Tongue (tissue), 2 donors: ENCODE results near the gene PLA2G10. TPM values are rescaled to one million over a fixed set of nuclear protein-coding genes. Genes with fewer than 3 reads are reported as not detected.
"Not testable (repeated sequence)": the region's sequence is repeated elsewhere in the genome, so short reads cannot be mapped to it uniquely, and the experiment has no call there.

ENCODE experiments used
- DNase-seq: peaks from one replicate; pipeline ENCODE4 v3.0.0-alpha.2; 2015
- total RNA-seq: library from RNA; depleted of rRNA; stranded (reverse); fragments of >200 nt; gene quantifications from one replicate; pipeline ENCODE4 v1.2.3, GENCODE V29; 2014

PLA2G10 gene
- total RNA-seq, 1 donor from 2014 or later: not detected

DNA sequence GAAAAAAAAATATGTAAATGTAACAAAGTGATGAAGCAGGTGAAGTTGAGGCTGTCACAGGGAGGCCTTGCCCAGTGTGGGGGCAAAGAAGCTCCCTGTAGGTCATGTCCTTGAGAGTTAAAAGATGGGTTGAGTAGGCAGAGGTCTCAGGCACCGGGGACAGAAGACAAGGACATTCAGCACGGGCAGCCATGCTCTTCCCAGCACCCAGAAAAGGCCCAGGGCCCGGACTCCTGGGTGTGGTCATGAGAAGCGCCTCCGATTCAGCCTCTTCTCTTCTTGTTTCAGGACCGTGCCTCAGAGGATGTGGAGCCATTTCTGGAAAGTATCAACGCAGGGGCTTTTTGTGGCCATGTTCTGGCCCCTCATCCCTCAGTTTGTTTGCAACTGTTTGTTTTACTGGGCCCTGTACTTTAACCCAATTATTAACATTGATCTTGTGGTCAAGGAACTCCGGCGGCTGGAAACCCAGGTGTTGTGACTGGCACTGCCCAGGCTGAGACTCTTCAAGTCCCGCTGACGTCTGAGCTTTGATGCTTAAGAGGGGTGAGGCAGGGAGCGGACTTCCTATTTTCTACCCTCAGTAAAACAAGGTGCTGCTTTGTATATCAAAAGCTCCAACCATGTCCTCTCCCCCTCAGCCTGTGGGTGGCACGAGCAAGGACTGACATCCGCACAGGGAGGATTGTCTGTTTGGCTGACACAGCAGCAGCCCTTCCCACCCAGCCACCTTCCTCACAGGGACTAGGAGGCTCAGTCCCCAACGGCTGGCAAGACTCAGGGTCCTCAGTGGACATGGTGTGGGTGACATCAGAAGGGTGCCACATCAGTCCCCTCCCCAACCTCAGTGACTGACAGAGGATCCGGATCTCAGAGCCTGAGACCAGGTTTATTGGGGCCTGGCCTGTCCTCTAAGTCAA is 26.5 kb downstream of the PLA2G10 start:
- DNase-seq: no peak

DNA sequence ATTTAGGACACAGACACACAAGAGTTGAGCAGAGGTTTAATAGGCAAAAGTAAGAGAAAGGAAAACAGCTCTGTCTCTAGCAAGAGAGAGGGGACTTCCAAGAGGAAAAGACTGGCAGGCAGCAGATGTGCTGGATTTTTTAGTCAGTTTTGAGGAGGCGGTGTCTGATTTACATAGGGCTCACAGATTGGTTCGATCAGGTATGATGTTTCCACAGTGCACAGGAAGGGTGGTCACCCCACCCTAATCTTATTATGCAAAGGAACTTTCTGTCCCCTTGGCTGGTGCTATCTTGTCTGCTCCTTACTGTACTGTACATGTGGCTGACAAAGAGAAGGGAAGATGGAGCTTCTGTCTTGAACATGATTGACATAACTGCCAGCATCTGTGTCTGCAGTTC is 36.0 kb downstream of the PLA2G10 start:
- peak; percentile 12 for DNase-seq

DNA sequence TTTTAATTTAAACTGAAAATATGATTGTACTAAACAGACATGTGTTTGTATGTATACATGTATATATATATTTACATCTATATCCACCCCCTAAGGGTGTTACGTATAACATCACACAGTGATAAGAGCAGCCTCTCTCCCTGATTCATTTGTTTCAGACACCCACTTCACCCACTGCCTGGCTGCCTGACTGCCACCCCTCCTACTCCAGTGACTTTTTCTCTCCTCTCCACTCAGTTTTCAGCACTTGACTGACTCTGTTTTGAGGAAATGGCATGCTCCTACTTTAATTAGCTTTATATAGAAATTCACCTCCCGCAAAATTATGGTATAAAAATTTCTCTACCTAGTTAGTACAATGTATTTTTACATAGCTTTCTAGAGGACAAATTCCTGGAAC is 41.4 kb downstream of the PLA2G10 start:
- no peak for DNase-seq

DNA sequence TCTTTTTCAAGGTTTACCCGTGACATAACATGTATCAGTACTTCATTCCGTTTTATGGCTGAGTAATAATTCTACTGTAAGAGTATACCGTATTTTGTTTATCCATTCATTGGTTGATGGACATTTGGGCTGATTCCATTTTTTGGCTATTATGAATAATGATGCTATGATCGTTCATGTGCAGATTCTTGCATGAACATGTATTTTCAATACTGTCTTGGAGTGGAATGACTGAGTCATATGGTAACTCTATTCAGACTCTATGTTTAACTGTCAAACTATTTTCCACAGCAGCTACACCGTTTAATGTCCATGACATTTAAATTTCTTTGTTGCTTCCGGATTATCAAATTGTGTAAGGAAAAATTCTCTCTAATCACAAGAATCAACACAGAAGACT is 43.5 kb downstream of the PLA2G10 start:
- DNase-seq: no peak

DNA sequence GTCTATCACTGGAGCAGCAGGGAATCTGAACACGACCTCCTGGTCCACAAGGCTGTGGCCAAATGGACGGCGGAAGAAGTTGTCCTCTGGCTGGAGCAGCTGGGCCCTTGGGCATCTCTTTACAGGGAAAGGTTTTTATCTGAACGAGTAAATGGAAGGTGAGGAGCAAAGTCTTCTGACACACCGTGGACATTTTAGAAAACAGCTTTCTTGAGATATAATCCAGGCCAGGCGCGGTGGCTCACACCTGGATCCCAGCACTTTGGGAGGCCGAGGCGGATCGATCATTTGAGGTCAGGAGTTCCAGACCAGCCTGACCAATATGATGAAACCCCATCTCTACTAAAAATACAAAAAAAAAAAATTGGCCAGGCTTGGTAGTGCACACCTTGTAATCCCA is 44.3 kb downstream of the PLA2G10 start:
- no peak for DNase-seq

DNA sequence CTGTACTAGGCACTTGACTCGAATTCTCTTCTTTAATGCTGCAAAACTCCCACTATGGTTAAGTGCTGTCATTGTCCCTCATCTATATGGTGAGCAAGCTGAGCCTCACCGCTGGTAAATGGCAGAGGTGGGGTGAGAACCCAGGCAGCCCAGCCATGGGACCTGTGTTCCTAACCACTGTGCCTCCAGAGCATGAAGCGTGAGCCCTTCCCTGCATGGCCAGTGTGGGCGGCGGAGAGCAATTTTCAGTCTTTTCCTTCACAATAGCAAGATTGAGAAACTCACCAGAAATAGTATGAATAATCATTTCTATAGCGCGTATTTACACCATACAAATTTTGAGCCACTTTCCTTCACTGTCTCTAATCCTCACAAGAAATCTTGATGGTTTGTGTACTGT is 52.2 kb downstream of the PLA2G10 start:
- no peak for DNase-seq

DNA sequence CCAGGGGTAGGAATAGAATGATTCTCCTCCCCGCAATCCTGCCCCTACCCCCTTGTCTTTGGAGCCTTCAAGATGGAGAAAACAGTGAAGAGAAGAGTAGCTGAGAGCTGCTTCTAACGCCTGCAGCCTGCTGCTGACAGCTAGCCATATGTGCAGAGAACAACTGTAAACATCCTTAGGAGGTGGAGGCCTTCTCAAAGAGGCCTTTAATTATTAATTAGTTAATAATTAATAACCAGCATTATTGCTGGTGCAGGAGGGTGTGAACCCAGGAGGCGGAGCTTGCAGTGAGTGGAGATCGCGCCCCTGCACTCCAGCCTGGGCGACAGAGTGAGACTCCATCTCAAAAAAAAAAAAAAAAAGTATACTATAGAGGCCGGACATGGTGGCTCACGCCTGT is 52.9 kb downstream of the PLA2G10 start:
- no peak for DNase-seq

DNA sequence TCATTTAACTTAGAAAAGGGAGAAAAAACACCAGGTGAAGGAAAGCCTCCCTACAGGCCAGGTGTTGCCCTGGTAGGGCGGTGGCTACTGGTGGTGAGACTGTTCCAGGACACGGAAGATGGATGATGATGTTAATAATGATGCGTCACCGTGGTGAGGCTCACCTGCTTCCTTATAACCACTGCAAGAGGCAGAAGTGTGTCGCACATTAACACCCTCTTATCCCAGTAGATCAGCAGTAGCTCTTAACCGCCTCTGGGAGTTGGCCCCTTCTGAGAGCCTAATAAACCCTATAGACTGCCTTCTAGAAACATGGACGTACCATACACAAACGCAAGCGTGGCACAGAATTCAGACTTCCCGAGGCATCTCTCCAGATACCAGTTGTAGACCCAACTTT is 53.6 kb downstream of the PLA2G10 start:
- DNase-seq: no peak

DNA sequence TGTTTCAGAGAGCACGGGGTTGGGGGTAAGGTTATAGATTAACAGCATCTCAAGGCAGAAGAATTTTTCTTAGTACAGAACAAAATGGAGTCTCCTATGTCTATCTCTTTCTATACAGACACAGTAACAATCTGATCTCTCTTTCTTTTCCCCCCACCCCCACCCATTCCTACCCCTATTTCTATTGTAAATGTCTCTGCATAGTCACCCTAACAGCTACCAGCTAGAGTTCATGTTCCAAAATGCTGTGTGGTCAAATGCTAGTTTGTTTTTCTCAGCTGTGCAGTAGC is 57.2 kb downstream of the PLA2G10 start:
- DNase-seq: not testable (repeated sequence)

DNA sequence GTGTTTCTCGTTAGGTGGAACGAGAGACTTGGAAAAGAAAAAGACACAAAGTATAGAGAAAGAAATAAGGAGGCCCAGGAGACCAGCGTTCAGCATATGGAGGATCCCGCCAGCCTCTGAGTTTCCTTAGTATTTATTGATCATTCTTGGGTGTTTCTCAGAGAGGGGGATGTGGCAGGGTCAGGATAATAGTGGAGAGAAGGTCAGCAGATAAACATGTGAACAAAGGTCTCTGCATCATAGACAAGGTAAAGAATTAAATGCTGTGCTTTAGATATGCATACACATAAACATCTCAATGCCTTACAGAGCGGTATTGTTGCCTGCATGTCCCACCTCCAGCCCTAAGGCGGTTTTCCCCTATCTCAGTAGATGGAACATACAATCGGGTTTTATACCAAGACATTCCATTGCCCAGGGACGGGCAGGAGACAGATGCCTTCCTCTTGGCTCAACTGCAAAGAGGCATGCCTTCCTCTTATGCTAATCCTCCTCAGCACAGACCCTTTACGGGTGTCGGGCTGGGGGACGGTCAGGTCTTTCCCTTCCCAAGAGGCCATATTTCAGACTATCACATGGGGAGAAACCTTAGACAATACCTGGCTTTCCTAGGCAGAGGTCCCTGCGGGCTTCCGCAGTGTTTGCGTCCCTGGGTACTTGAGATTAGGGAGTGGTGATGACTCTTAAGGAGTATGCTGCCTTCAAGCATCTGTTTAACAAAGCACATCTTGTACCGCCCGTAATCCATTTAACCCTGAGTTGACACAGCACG is 57.7 kb downstream of the PLA2G10 start:
- DNase-seq: peak; percentile 21

DNA sequence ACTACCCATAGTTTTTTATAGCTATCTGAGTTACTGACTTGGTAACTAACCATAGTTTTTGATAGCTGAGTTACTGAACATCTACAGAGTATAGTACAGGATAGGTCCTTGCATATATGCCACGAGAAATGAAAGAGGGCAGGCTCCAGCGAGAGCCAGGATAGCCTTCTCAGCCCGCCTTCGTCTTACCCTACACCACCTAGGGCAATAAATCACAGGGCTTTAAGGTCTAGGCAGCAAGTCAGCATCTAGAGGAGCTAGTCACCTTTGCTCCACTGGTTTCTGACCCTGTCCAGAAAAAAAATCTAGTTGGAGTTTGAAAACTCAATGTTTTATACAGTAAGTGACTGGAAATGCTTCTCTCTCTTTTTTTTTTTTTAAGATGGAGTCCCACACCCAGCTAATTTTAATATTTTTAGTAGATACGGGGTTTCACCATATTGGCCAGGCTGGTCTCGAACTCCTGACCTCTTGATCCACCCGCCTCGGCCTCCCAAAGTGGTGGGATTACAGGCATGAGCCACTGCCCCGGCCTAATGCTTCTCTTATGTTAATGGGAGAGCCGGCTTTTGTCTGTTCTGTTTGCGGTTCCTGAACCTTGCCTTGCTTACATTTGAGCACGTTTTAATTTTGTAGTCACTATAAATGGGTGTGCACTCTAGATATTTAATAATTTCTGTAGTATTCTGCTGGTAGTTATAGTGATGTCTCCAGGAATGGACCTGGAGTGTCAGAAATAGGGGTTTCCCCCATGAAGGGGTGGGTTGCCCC is 58.5 kb downstream of the PLA2G10 start:
- DNase-seq: no peak

DNA sequence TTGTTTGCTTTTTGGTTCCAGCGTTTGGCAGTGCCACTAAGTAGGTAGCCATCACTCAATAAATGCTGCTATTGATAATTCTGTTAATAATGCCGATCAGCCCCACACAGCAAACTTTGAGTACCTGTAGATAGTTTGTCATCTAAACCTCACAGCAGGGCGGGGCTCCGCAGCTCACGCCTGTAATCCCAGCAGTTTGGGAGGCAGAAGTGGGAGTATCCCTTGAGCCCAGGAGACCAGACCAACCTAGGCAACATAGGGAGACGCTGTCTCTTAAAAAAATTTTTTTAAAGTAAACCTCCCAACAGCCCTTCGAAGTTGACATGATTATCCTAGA is 59.8 kb downstream of the PLA2G10 start:
- DNase-seq: no peak

DNA sequence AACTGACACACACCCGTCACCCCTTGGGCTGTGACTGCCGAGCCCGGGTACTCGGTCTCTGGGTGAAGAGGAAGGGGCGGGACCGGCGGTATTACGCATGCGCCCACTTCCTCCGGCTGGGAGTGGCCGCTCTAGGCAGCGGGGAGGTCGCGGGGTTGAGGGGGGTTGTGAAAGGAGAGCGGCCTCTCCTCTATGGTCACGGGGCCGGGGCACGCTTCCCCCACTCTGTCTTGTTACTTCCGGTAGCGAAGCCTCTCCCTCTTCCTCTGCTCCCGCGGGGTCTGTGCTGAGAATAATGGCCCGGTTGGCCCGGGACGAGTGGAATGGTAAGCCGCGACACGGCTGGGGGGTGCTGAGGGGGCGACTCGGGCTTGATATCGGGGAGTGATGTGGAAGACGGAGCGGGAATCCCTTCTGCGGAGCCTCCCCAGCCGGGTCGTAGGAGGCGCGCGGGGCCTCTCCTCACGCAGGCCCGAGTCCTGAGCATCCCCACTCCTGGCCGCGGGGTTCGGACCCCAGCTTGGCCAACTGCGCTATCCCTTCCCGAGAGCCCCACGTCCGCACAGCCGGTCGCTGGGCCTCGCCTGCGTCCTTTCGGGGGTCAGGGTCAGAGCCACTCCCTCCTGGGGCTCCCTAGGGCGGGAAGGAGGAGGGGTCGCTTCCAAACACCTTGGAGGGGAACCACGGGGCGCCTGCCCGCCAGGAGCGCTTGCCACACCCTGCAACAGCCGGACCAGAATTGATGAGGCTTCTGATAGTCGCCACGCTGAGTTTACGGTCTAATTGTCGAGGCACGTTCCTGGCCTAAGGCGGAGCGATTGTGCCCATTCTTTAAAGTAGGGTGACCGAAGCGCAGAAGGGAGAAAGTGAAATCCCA is 61.2 kb downstream of the PLA2G10 start, which contains the start of gene BFAR:
BFAR (plus strand) TSS at position 259 of the 877 bp plus-strand sequence. CDS start 11,396 bp downstream, outside the sequence.
- DNase-seq: peak; percentile 99

DNA sequence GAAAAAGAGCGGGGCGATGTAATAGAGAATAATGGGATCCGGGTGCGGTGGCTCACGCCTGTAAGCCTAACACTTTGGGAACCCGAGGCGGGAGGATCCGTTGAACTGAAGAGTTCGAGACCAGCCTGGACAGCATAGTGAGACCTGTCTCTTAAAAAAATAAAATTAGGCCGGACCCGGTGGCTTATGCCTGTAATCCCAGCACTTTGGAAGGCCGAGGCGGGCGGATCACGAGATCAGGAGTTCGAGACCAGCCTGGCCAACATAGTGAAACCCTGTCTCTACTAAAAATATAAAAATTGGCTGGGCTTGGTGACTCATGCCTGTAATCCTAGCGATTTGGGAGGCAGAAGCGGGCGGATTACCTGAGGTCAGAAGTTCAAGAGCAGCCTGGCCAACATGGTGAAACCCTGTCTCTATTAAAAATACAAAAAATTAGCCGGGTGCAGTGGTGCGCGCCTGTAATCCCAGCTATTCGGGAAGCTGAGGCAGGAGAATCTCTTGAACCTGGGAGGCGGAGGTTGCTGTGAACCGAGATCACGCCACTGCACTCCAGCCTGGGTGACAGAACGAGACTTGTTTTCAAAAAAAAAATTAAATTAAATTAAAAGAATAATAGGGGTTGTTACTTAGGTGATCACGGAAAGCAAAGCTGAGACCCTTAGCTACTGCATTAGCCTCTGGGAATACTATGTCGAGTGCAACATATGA is 63.3 kb downstream of the PLA2G10 start:
- not testable (repeated sequence) for DNase-seq

DNA sequence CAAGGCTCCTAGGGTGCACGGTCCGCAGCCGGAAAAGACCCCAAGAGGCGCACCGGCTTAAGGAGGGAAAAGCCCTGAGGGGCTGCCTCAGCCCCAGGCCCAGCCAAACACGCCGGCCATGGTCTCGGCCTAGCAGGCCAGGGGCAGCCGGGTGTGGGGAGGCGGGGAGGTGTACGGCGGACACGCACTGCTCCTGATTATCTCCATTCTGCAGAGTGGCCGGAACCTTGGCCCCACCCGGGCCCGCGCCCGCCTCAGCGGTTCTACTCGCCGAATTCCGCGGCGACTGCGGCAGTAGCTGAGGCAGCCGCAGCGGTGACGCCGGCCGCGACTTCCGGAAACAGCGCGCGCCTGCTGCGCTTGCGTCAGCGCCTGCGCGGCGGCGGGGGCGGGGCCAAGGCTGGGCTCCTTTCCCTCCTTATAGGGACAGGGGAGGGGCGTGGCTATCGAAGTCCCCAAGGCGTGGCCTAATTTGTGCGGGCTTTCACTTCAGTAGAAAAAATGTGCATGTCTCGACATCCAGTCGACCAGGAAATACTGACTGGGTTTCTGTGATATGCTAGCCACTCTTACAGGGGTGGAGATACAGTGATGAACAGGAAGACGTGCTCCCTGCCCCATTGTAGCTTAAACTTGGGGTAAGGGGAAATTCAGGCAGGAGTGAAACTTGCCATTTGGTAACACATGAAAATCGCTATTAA is 64.0 kb downstream of the PLA2G10 start, which contains the start of gene PARN:
PARN (minus strand) TSS at position 342 of the 701 bp plus-strand sequence; CDS start at position 207, 135 bp downstream.
- peak; percentile 98 for DNase-seq

DNA sequence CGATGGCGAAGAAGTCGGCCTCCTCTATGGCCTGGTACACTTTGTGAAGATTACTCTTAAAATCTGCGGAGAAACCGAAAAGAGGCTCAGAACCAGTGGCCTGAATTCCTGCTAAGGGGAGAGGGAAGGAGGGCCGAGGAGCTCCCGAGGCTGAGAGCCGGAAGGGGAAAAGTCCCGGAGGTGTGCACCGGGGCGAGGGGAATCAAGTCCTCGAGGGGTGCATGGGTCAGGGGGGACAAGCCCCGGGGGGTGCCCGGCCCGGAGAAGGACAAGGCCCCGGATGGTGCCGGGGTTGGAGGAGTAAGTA is 64.5 kb downstream of the PLA2G10 start:
- DNase-seq: no peak

DNA sequence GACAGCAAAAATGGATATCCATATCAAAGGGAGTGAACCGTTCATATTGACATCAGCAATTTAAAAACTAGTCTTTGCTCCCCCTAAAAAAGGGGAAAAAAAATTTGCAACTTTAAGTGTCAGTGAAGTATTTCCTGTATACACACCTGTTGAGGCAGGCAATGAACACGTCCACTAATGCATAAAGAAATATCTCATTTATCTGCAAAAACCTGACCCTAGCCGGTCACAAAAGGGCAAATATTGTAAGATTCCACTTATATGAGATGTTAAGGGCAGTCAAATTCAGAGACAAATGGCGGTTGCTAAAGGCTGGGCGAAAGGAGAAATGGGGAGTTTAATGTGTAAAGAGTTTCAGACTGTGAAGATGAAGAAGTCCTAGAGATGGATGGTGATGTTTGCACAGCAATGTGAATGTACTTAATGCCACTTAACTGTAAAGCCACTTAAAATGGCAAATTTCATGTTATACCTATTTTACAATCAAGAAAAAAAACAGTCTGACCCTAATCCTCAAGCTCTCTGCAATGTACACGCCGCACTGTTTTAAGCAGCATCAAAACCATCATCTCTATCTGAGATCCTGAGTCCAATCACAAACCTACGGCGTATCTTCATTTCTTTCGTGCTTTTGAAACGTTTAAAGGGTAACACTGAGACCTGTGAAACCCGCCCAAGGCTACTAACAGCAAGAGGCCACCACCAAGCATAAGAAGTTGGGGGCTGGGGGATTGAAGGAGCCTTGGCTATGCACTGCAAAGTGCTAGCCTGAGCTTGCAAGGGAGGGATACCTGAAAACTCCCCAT is 65.1 kb downstream of the PLA2G10 start:
- DNase-seq: no peak

DNA sequence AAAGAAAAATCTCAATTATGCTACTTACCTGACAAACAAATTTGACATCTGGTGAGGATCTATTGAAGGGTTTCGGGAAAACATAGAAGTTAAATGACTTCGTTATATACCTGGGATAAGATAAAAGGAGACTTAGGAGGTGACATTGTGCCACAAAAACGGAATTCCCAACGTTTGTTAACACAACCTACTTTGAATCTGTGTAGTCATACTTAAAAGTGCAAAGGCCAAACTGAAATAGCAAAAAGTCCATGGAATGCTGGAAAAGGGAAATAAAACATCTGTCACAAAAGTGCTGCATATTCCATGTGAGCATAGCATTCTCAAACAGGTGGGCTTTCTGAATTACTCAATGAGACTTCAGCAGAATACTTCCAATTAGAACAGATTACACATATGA is 67.0 kb downstream of the PLA2G10 start:
- DNase-seq: no peak
